Measurements from ENCODE around the gene SOAT2. TPM values are rescaled to one million over a fixed set of nuclear protein-coding genes. Genes with fewer than 3 reads are reported as not detected.
A peak's percentile ranks its signal among the peaks of the same experiment; 100 is the strongest.

SOAT2 gene
- total and polyA plus RNA-seq, 2 donors (not counting 3 experiments of a cell fraction or from before 2014, with no cell fraction given) = not detected

DNA sequence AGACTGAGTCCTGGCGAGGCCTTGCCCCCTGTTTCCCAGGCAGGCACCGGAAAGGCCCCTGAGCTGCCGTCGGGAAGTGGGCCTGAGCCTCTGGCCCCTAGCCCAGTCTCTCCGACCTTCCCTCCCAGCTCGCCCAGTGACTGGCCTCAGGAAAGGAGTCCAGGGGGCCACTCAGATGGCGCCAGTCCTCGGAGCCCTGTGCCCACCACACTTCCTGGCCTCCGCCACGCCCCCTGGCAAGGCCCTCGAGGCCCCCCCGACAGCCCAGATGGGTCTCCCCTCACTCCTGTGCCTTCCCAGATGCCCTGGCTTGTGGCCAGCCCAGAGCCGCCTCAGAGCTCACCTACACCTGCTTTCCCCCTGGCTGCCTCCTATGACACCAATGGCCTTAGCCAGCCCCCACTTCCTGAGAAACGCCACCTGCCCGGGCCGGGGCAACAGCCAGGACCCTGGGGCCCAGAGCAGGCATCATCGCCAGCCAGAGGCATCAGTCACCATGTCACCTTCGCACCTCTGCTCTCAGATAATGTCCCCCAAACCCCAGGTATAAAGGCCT lies 42.5 kb upstream of the SOAT2 start:
- no peaks in the 10 kb centered on the region for H4K20me1 ChIP-seq (replicated peaks; ENCODE audit: control insufficient read depth, extremely low read depth, insufficient read depth, low read length)
- TF ChIP-seq EZH2 (IDR thresholded peaks at IDR 0.05; ENCODE audit: borderline replicate concordance, low read depth, low read length, severe bottlenecking) = no peak
- no peak for TF ChIP-seq GATA2 (IDR thresholded peaks at IDR 0.05; ENCODE audit: insufficient read depth, insufficient read length, low read depth, low read length)
- TF ChIP-seq, protein P1, sequence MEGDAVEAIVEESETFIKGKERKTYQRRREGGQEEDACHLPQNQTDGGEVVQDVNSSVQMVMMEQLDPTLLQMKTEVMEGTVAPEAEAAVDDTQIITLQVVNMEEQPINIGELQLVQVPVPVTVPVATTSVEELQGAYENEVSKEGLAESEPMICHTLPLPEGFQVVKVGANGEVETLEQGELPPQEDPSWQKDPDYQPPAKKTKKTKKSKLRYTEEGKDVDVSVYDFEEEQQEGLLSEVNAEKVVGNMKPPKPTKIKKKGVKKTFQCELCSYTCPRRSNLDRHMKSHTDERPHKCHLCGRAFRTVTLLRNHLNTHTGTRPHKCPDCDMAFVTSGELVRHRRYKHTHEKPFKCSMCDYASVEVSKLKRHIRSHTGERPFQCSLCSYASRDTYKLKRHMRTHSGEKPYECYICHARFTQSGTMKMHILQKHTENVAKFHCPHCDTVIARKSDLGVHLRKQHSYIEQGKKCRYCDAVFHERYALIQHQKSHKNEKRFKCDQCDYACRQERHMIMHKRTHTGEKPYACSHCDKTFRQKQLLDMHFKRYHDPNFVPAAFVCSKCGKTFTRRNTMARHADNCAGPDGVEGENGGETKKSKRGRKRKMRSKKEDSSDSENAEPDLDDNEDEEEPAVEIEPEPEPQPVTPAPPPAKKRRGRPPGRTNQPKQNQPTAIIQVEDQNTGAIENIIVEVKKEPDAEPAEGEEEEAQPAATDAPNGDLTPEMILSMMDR (IDR thresholded peaks at IDR 0.05; ENCODE audit: extremely low read depth in 1 of 2, insufficient read depth in 1 of 2, low read depth in 1 of 2, low read length in 2 of 2) = no peak
- TF ChIP-seq MAX (IDR thresholded peaks at IDR 0.05; ENCODE audit: insufficient read depth, insufficient read length) = no peak
- TF ChIP-seq JUN (IDR thresholded peaks at IDR 0.05; ENCODE audit: borderline replicate concordance, insufficient read depth, insufficient read length, low read depth) = no peak
- TF ChIP-seq POLR2A (IDR thresholded peaks at IDR 0.05; ENCODE audit: low read depth, low read length) = no peak
- no peak for TF ChIP-seq FOS (IDR thresholded peaks at IDR 0.05; ENCODE audit: borderline replicate concordance, insufficient read depth, low read length)
- TF ChIP-seq POLR2AphosphoS5 (IDR thresholded peaks at IDR 0.05; ENCODE audit: insufficient read depth, low read depth, low read length) = no peak
- TF ChIP-seq MYC (IDR thresholded peaks at IDR 0.05; ENCODE audit: low read depth, low read length) = no peak
- no peaks in the 10 kb centered on the region for H3K9me3 ChIP-seq (replicated peaks; ENCODE audit: control insufficient read depth, insufficient read depth, low read length)
- CTCF ChIA-PET = interaction anchor here (1.2 to 14.2 kb wide), 2 partner anchors 13 to 39 kb away, joined by 6 to 463 read pairs; partner anchors contain the start of genes IGFBP6 and SOAT2
- H3K9ac ChIP-seq (replicated peaks; ENCODE audit: extremely low read depth, insufficient read depth, low read length) = no peak overlapping the region
- POLR2A ChIA-PET = interaction anchor here (1.1 kb wide), 1 partner anchor 54 kb away, joined by 3 read pairs; the partner anchor contains the start of gene EIF4B
- no peak for FAIRE-seq
- no peak overlapping the region for H3K4me2 ChIP-seq (ENCODE audit: insufficient read depth, low read length)
- no peak overlapping the region for H3K27ac ChIP-seq (ENCODE audit: insufficient read depth, low read depth, low read length)
- TSS peak; percentile 9 for BruUV-seq (replicated peaks)
- H2AFZ ChIP-seq (ENCODE audit: low read depth, low read length) = no peak overlapping the region
- peak; percentile 24 for DNase-seq (ENCODE audit: low read depth, low spot score)
- no peaks in the 10 kb centered on the region for H3K79me2 ChIP-seq (ENCODE audit: control insufficient read depth, insufficient read depth, low read length)
- intact Hi-C loops (cut with micrococcal nuclease) = loop anchor here (1.0 kb wide), 1 partner anchor 10 kb away; the partner anchor contains the start of gene TNS2
- no peak overlapping the region for H3K4me3 ChIP-seq (replicated peaks in 1 of 3; ENCODE audit: insufficient read depth in 1 of 3, low read depth in 1 of 3, low read length in 3 of 3)
- H3K36me3 ChIP-seq (ENCODE audit: control insufficient read depth in 2 of 2, extremely low read depth in 1 of 2, insufficient read depth in 2 of 2, low read length in 2 of 2) = peaks cover 5 to 52% of the 10 kb centered on the region in 2 experiments
- dilution Hi-C loops (cut with MboI; ENCODE audit: extremely low pct_ligation_motif_present, low sequenced_read_pairs) = no loop called here
- no peaks in the 10 kb centered on the region for H3K9me1 ChIP-seq (replicated peaks; ENCODE audit: control insufficient read depth, extremely low read depth, insufficient read depth, low read length)
- peaks cover 10% of the 10 kb centered on the region for H3K4me1 ChIP-seq (ENCODE audit: control insufficient read depth, extremely low read depth, insufficient read depth, low read length)
- H3K27me3 ChIP-seq (ENCODE audit: control insufficient read depth in 2 of 2, insufficient read depth in 2 of 2, low read length in 2 of 2) = no peaks in the 10 kb centered on the region

Data from endothelial cell of umbilical vein (primary cell).